IMR-90 (cell line): ENCODE results near the gene ROR2. TPM values are rescaled to one million over a fixed set of nuclear protein-coding genes. Genes with fewer than 3 reads are reported as not detected.

Experiments
- ATAC-seq: fragments of 200-7000 bp; cut with Tn5 transposase; 2 replicates; pipeline ENCODE4 v1.9.1; 2020; ENCODE audit warnings: low read depth, mild to moderate bottlenecking, moderate library complexity
- BruUV-seq: library from RNA; stranded (reverse); fragments of 400-500 nt; replicated peaks from 2 replicates; lab custom pipeline; 2021; lab: Mats Ljungman, UMichigan
- CTCF ChIA-PET: fragments of 300-600 bp; formaldehyde crosslinking; extraction: SDS; loops from one replicate; lab custom pipeline; 2021; ENCODE audit warnings: antibody characterized with exemption; lab: Yijun Ruan, JAX
- POLR2A ChIA-PET: fragments of 300-600 bp; sonication (Branson Sonifier 250); formaldehyde crosslinking; loops from one replicate; lab custom pipeline; 2022; ENCODE audit warnings: antibody characterized with exemption; ENCODE audit not compliant: unreplicated experiment; lab: Charles Lee
- DNase-seq: peaks from one replicate; pipeline ENCODE4 v3.0.0; 2013
- H2AFZ ChIP-seq: replicated peaks from 2 replicates; pipeline ENCODE3; 2013; ENCODE audit warnings: low read length, mild to moderate bottlenecking; ENCODE audit not compliant: poor library complexity
- H2AK5ac ChIP-seq: 2 replicates; pipeline ENCODE4 v1.6.1; 2013; ENCODE audit warnings: low read depth, low read length, inconsistent platforms
- H2AK9ac ChIP-seq: replicated peaks from 2 replicates; pipeline ENCODE3; 2013; ENCODE audit warnings: mild to moderate bottlenecking, low read depth, low read length, moderate library complexity; ENCODE audit not compliant: poor library complexity
- H2BK120ac ChIP-seq: 2 replicates; pipeline ENCODE4 v1.6.1; 2013; ENCODE audit warnings: low read depth, low read length, inconsistent platforms
- H2BK15ac ChIP-seq: 3 replicates; pipeline ENCODE4 v1.6.1; 2013; ENCODE audit warnings: low read depth, low read length, inconsistent platforms
- H2BK20ac ChIP-seq: 2 replicates; pipeline ENCODE4 v1.6.1; 2013; ENCODE audit warnings: low read depth, mild to moderate bottlenecking, inconsistent platforms, low read length, moderate library complexity
- H2BK5ac ChIP-seq: 2 replicates; pipeline ENCODE4 v1.6.1; 2013; ENCODE audit warnings: mild to moderate bottlenecking, low read depth, low read length, inconsistent platforms; ENCODE audit not compliant: poor library complexity, severe bottlenecking
- H3K14ac ChIP-seq: replicated peaks from 2 replicates; pipeline ENCODE4 v1.6.1; 2013; ENCODE audit warnings: low read depth, low read length, inconsistent platforms
- H3K18ac ChIP-seq: 2 replicates; pipeline ENCODE4 v1.6.1; 2013; ENCODE audit warnings: low read depth, low read length, control low read depth
- H3K23ac ChIP-seq: 2 replicates; pipeline ENCODE4 v1.6.1; 2013; ENCODE audit warnings: low read depth, low read length, inconsistent platforms
- H3K27ac ChIP-seq: 2 replicates; pipeline ENCODE4 v1.5.1; 2013; ENCODE audit warnings: mild to moderate bottlenecking, control low read depth, low read length; ENCODE audit not compliant: insufficient read depth
- H3K27me3 ChIP-seq: 2 replicates; pipeline ENCODE4 v1.6.1; 2013; ENCODE audit warnings: low read length; ENCODE audit not compliant: control insufficient read depth, insufficient read depth
- H3K36me3 ChIP-seq: 2 replicates; pipeline ENCODE4 v1.6.1; 2013; ENCODE audit warnings: low read length, mixed read lengths; ENCODE audit not compliant: control insufficient read depth, insufficient read depth
- H3K4ac ChIP-seq: 2 replicates; pipeline ENCODE4 v1.6.1; 2013; ENCODE audit warnings: low read depth, low read length, inconsistent platforms
- H3K4me1 ChIP-seq: 2 replicates; pipeline ENCODE4 v1.6.1; 2013; ENCODE audit warnings: low read length, mixed read lengths; ENCODE audit not compliant: control insufficient read depth, insufficient read depth
- H3K4me2 ChIP-seq: 2 replicates; pipeline ENCODE4 v1.6.1; 2013; ENCODE audit warnings: low read depth, mild to moderate bottlenecking, control low read depth, low read length, moderate library complexity
- H3K4me3 ChIP-seq: 2 replicates; pipeline ENCODE4 v1.5.1; 2013; ENCODE audit warnings: low read depth, mild to moderate bottlenecking, control low read depth, low read length, moderate library complexity; ENCODE audit not compliant: insufficient read depth
- H3K56ac ChIP-seq: 2 replicates; pipeline ENCODE4 v1.6.1; 2013; ENCODE audit warnings: low read length, inconsistent platforms; ENCODE audit not compliant: insufficient read depth; ENCODE audit errors: extremely low read depth
- H3K79me1 ChIP-seq, 2 experiments: 2 replicates each; pipeline ENCODE4 v1.6.1; 2013; ENCODE audit warnings: low read length in 2 of 2, inconsistent platforms in 1 of 2, low read depth in 1 of 2
- H3K9ac ChIP-seq: 2 replicates; pipeline ENCODE4 v1.6.1; 2013; ENCODE audit warnings: low read depth, low read length, control low read depth
- H3K9me1 ChIP-seq: 2 replicates; pipeline ENCODE4 v1.6.1; 2013; ENCODE audit warnings: low read length, inconsistent platforms; ENCODE audit not compliant: insufficient read depth
- H3K9me3 ChIP-seq: 2 replicates; pipeline ENCODE4 v1.6.1; 2013; ENCODE audit warnings: low read length; ENCODE audit not compliant: control insufficient read depth, insufficient read depth
- H4K20me1 ChIP-seq: 2 replicates; pipeline ENCODE4 v1.6.1; 2013; ENCODE audit warnings: low read length, inconsistent platforms; ENCODE audit not compliant: insufficient read depth
- H4K5ac ChIP-seq: 2 replicates; pipeline ENCODE4 v1.6.1; 2013; ENCODE audit warnings: mild to moderate bottlenecking, low read depth, low read length, control low read depth
- H4K8ac ChIP-seq, 2 experiments: 2 replicates each; pipeline ENCODE4 v1.6.1; 2013; ENCODE audit warnings: low read depth in 2 of 2, low read length in 2 of 2, control low read depth in 1 of 2, inconsistent platforms in 1 of 2
- H4K91ac ChIP-seq: 2 replicates; pipeline ENCODE4 v1.6.1; 2013; ENCODE audit warnings: low read depth, low read length, inconsistent platforms; ENCODE audit not compliant: insufficient read depth
- BHLHE40 ChIP-seq: fragments of 150-350 bp; IDR thresholded peaks from 2 replicates; pipeline ENCODE4 v1.6.1; 2016; ENCODE audit warnings: mild to moderate bottlenecking, low read depth, low read length
- CEBPB ChIP-seq: IDR thresholded peaks from 2 replicates; pipeline ENCODE4 v1.6.1; 2012; ENCODE audit warnings: low read depth, low read length, improper control_type of control experiment
- CHD1 ChIP-seq: IDR thresholded peaks from 2 replicates; pipeline ENCODE4 v1.6.1; 2012; ENCODE audit warnings: low read depth, low read length, improper control_type of control experiment
- ELK1 ChIP-seq: fragments of 150-350 bp; IDR thresholded peaks from 2 replicates; pipeline ENCODE4 v1.6.1; 2016; ENCODE audit warnings: low read depth, mild to moderate bottlenecking, low read length, moderate library complexity, borderline replicate concordance
- FOS ChIP-seq: fragments of 150-350 bp; IDR thresholded peaks from 2 replicates; pipeline ENCODE4 v1.6.1; 2016; ENCODE audit warnings: low read depth, low read length
- MAFK ChIP-seq: IDR thresholded peaks from 2 replicates; pipeline ENCODE4 v1.6.1; 2012; ENCODE audit warnings: low read depth, low read length, improper control_type of control experiment
- NFE2L2 ChIP-seq: fragments of 150-350 bp; IDR thresholded peaks from 2 replicates; pipeline ENCODE4 v1.6.1; 2016; ENCODE audit warnings: low read depth, mild to moderate bottlenecking, low read length
- WGBS, 2 experiments: methylation state at CpG; one replicate each; pipeline versions ENCODE4 v1.1.5 to v1.1.7; 2013; ENCODE audit warnings: missing lambda C conversion rate in 2 of 2; ENCODE audit not compliant: insufficient read length in 1 of 2; ENCODE audit errors: extremely low coverage in 2 of 2; 5-methylcytosine and 5-hydroxymethylcytosine counted together
- dilution Hi-C: fragments of 300-500 bp; cut with HindIII; formaldehyde crosslinking; loops from one replicate; pipeline ENCODE4 v1.14.3; 2018; ENCODE audit warnings: low sequenced_read_pairs; ENCODE audit not compliant: unreplicated experiment
- in situ Hi-C: fragments of 300-500 bp; cut with MboI; formaldehyde crosslinking; loops from 3 replicates; pipeline ENCODE4 v1.14.3; 2019; ENCODE audit warnings: low sequenced_read_pairs, inconsistent platforms, mixed read lengths
- intact Hi-C: fragments of 100-400 bp; cut with micrococcal nuclease; formaldehyde crosslinking; loops from 2 replicates; pipeline ENCODE4 v1.10.0; 2022
- polyA plus RNA-seq, 3 experiments: library from polyadenylated mRNA; depleted of rRNA; stranded (reverse); fragments of >200 nt; gene quantifications; 2 replicates each; pipeline ENCODE4 v1.2.3, GENCODE V29; 2012; ENCODE audit warnings: low replicate concordance in 1 of 3
- total RNA-seq: library from RNA; depleted of rRNA; stranded (reverse); fragments of >200 nt; gene quantifications from 2 replicates; pipeline ENCODE4 v1.2.3, GENCODE V29; 2012

Gene ROR2
- total and polyA plus RNA-seq, 2 of the 4 experiments (the other 2 are of a cell fraction): 2.3 to 4.8 TPM

GRCh38 chr9:91536211-91536691, 413.8 kb downstream of the ROR2 start:
- Histone ChIP-seq H2AFZ (peak overlapping the region; percentile 79), H2BK15ac (peak overlapping the region; percentile 51; the same call in 1 of the 3 replicates), H4K20me1 (no peaks in the 10 kb centered on the region), H2BK120ac (peak overlapping the region; percentile 21; the same call in 1 of the 2 replicates), H3K9me1 (peaks cover 15% of the 10 kb centered on the region), H4K91ac (0 out of 2 replicates have a peak overlapping the region, but pooled peaks have one; percentile 44), H3K27me3 (no peaks in the 10 kb centered on the region), H2AK9ac (peak overlapping the region; percentile 62), H3K23ac (peak overlapping the region; percentile 36; the same call in 1 of the 2 replicates), H4K5ac (no peak overlapping the region), H3K79me1 (no peaks in the 10 kb centered on the region), H2AK5ac (no peak overlapping the region), H3K4me3 (no peak overlapping the region), H3K9me3 (no peaks in the 10 kb centered on the region), H3K18ac (peak overlapping the region; percentile 17; the same call in 1 of the 2 replicates), H3K4me2 (peak overlapping the region; percentile 16), H3K36me3 (no peaks in the 10 kb centered on the region), H3K4me1 (peaks cover 11% of the 10 kb centered on the region), H3K56ac (0 out of 2 replicates have a peak overlapping the region, but pooled peaks have one; percentile 5), H3K27ac (peak overlapping the region; percentile 3; the same call in 1 of the 2 replicates), H3K4ac (peak overlapping the region; percentile 22), H3K9ac (no peak overlapping the region), H2BK20ac (peak overlapping the region; percentile 62; the same call in 1 of the 2 replicates), H4K8ac (0 out of 4 replicates have a peak overlapping the region, but pooled peaks of 1 of the 2 experiments have one; percentile 7), H2BK5ac (peak overlapping the region; percentile 67), H3K14ac (no peak overlapping the region)
- dilution Hi-C loops: no loop called here
- BruUV-seq: no TSS peak
- DNase-seq (peak; percentile 90), ATAC-seq (peak; percentile 95)
- ChIA-PET CTCF (no interaction called here), POLR2A (no interaction called here)
- intact Hi-C loops: no loop called here
- TF ChIP-seq ELK1: no peak
- peak; percentile 22; the same call in 1 of the 2 replicates for TF ChIP-seq BHLHE40
- TF ChIP-seq MAFK: no peak
- no peak for TF ChIP-seq CEBPB
- 0 out of 2 replicates have a peak, but pooled peaks have one; percentile 48 for TF ChIP-seq CHD1
- peak; percentile 4; the same call in 1 of the 2 replicates for TF ChIP-seq NFE2L2
- peak; percentile 56 for TF ChIP-seq FOS
- 0% methylated on average over 1 of the region's 3 CpGs; no CpG with 5 or more reads in 1 of the 2 experiments for WGBS, 2 experiments
- in situ Hi-C loops: no loop called here
